Cardiac septum (tissue), 1 donor: ENCODE data around the gene WDR49. TPM values are rescaled to one million over a fixed set of nuclear protein-coding genes. Genes with fewer than 3 reads are reported as not detected.
"Not testable (repeated sequence)": the region's sequence is repeated elsewhere in the genome, so short reads cannot be mapped to it uniquely, and the experiment has no call there.

Experiments
- DNase-seq: peaks from one replicate; pipeline ENCODE4 v3.0.0-alpha.2; 2020; ENCODE audit warnings: low spot score
- intact Hi-C: fragments of 100-400 bp; cut with DNase I; formaldehyde crosslinking; loops from one replicate; pipeline ENCODE4 v1.14.0; 2022
- total RNA-seq: library from RNA; stranded (reverse); fragmentation: NEBNext Ultra II Directional; extraction: Animal tissue kit (Norgen Biotek cat#: 25700); gene quantifications from one replicate; pipeline ENCODE4 v1.2.1, GENCODE V29; 2021
- donor health status: DM: no; HTN: no; CAD: no.

WDR49 gene
- total RNA-seq, 1 donor from 2014 or later = 3.4 TPM

DNA sequence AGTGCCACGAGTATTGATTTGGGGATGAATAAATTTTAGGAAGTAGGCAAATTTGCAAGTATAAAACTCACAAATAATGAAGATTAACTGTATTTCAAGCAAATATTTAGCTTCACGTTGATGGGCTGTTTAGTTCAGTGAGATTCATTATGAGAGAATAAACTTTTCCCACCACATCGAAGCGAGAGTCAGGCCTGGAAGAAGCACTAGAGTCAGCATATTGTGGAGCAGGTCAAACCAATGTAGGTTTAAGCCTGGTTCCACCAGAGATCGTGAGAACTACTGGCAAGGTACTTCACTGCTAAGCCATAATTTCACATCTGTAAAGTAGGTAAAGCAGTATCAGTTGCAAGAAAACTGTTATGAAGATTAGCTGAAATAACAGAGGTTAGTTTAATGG, 22.3 kb downstream of the WDR49 start:
- no peak for DNase-seq
- intact Hi-C loops = no loop called here

DNA sequence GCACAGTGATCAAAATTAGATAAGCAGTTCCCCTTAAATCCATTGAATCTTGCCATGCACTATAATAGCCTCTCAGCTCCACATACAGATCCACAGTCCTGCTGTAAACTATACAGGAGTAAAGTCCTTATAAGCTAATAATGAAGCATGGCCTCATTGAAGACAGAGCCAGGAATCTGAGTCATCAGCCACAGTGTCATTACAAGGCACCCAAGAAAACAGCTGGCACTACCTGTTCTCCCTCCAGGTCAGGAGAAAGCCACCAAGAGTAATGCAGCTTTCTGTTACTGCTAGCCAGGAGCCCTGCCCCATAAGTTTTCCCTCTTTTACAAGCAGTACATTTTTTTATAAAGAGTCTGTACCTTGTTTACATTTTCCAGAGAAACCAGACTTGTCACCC, 27.3 kb downstream of the WDR49 start:
- intact Hi-C loops = no loop called here
- DNase-seq = no peak

DNA sequence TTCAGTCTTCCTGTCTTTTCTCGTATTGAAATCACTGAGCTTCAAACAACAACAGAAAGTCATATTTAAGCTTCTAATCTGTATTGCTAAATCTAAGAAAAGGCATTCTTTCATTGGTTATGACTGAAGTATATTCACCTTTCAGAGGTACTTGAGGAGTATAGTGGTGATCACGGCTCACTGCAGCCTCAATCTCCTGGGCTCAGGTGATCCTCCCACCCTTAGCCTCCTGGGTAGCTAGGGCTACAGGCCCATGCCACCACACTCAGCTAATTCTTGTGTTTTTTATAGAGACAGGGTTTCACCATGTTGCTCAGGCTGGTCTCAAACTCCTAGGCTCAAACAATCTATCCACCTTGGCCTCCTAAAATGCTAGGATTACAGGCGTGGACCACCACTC, 38.7 kb downstream of the WDR49 start:
- DNase-seq = no peak
- intact Hi-C loops = no loop called here

DNA sequence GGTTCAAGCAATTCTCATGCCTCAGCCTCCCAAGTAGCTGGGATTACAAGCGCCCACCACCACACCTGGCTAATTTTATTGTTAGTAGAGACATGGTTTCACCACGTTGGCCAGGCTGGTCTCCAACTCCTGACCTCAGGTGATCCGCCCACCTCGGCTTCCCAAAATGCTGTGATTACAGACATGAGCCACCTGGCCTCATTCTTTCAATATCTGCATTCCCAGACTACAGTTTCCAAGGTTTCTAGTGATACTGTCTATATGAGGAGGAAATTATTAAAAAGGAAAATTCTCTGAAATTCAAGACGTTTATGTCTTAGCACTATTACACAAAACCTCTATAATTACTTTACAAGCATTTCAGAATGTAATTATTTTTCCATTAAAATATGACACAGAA, 39.5 kb downstream of the WDR49 start:
- intact Hi-C loops = not testable (repeated sequence)

DNA sequence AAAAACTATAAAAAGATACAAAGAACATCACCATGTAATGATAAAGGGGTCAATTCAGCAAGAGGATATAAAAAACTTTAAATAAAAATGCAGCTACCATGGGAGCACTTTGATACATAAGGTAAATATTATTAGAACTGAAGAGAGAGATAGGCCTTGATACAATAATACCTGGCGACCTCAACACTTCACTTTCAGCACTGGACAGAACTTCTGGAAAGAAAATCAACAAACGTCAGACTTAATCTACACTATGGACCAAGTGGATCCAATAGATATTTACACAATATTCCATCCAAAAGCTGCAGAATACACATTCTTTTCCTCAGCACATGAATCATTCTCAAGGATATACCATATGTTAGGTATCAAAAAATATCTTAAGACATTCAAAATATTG, 42.0 kb downstream of the WDR49 start:
- intact Hi-C loops = no loop called here
- DNase-seq = no peak

More for the DNA sequence above, 39.5 kb downstream of the WDR49 start:
- DNase-seq = not testable (repeated sequence)

DNA sequence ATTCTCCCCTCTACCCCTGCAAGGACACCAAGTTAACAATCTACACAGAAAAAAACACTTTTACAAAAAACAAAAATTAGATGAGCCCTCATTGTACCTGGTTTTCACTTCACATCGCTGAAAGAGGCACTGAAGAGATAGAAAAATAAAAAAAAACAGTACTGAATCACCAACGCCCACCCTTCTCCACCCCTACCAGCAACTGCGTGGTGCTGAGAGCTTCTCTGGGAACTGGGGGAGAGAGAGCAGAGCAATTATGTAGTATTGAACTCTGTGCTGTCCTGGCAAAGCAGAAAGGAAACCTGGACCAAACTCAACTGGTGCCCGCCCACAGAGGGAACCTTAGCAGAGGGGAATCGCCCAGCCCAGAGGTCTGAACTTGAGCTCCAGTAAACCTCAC, 44.6 kb downstream of the WDR49 start:
- intact Hi-C loops = no loop called here
- DNase-seq = no peak

DNA sequence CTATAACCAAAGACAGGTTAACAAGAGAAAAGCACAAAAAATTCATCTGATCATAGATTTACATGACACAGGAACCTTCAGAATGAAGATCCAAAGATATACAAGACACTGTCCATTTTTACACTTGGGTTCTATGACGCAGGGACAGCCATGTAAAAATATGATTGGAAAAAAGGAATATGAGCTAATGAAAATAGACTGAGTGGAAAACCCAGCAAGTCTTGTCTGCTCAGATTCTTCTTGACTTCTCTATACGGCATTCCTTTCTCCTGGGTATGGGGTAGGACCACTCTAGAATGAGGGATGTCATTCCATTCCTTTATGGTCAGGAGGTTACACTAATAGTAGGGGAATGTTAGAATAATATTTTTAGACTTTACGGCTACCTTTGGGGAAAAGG, 46.9 kb downstream of the WDR49 start:
- intact Hi-C loops = no loop called here
- no peak for DNase-seq

DNA sequence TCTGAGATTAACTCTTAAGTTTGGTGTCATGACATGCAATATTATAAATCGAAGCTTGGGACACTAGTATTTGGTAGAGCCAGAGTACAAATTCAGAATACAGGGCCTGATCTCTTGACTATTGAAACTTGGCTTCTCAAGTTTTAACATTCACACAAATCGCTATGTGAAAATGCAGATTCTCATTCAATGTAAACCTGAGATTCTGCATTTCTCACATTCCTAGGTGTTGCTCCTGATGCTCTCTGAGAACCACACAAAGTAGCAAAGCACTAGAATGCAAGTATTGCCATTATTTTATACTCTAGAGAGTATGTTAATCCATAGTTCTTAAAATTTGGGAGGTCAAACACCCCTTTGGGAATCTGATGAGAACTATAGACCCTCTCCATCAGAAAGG, 47.9 kb downstream of the WDR49 start:
- intact Hi-C loops = no loop called here
- DNase-seq = no peak

DNA sequence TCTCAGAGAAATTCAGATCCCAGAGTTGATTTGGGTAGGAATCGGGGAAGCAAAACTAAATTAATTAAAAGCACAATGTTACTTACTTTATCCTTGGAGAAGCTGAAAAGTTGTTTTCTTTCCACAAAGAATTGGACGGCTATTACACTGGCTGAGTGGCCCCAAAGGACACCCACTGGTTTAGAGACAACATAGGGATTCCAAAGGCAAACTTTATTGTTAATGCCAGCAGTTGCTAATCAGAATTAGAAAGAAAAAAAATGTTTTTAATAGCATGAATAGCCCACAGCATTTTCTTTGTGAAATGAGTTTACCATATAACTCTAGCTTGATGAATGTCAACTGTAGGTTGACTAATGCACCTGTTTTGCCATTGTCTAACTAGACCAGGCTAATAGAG, 51.7 kb downstream of the WDR49 start:
- no peak for DNase-seq
- intact Hi-C loops = no loop called here

DNA sequence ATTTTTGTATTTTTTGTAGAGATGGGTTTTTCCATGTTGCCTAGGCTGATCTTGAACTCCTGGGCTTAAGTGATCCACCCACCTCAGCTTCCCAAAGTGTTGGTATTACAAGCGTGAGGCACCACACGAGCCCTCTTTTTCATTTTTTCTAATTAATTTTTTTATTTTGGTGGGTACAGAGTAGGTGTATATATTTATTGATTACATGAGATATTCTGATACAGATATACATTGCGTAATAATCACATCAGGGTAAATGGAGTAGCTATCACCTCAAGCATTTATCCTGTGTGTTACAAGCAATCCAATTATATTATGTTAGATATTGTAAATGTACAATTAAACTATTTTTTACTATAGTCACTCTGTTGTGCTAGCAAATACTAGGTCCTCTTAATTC, 66.1 kb downstream of the WDR49 start:
- intact Hi-C loops = no loop called here
- no peak for DNase-seq

DNA sequence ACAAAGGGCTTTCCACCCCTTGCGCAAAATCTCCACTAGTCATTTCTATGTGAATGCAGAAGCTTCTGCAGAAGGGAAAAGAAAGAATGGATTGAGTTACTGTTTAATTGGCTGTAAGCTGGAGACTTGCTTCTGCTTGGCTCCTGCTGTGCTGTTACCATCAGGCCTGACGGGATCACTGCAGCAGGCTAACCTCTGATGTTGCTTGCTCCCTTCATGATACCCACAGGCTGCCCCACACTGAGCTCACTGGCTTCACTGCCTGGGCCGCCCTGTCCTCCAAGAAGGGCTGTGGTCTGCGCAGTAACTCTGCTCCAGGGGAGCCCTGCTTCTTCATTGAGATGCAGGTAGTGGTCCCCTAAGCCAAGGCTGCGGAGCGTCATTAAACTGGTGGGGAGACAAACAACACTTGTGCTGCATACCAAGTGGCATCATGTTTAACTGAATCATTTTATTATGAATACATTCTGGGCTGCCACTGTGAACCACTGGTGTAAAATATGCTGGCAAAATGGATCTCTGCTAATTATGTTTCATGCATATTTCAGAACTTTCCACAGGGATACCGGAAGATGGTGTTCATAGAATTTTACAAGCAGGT, 78.6 kb downstream of the WDR49 start:
- intact Hi-C loops = no loop called here
- no peak for DNase-seq

DNA sequence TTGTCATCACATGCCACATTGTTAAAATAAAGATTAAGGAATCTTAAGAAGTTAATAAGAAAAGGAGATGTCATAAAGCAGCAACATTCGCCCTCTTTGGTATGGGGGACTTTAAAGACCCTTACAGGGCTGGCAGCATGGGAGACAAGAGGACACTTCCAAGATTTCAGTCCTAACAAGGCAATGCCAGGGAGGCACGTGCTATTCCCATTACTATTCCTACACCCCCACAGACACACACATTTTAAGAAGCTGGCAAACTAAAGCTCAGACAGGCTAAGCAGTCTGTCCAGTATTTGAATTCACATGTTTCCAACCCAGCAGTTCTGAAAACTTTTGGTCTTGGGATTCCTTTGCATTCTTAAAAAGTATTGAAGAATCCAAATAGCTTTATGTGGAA, 80.8 kb downstream of the WDR49 start:
- no peak for DNase-seq
- intact Hi-C loops = no loop called here

DNA sequence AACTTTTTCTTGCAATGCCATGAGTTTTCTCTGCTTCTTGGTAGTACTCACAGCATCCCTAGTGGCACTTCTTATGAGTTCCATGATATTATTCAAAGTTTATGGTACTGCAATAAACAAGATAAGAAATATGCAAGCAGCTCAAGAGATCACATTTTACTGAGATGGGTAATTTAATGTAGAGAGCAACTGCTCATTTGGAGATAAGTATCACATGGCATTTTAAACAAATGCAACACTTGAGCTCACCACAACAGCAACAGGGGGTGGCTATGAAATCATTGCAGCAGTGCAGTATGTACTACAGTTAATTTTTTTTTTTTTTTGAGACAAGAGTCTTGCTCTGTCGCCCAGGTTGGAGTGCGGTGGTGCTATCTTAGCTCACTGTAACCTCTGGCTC, 85.1 kb downstream of the WDR49 start:
- no peak for DNase-seq
- intact Hi-C loops = no loop called here

DNA sequence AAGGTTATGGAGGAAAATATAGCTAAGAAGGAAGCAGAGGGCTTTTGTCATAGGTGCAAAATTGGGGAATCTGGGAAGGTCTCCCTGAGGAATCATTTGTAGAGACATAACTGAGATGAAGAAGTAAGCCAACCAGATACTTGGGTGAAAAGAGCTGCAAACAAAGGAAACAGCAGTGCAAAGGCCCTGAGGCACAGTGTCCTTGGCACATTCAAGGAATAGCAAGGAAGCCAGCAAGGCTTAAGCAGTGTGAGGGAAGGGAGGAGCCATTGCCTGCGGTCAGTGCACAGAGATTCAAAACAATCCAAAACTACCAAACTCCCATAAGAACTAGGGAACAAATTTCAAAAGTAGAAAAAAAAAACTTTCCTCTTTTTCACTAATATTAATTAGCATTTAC, 88.3 kb downstream of the WDR49 start:
- intact Hi-C loops = no loop called here
- no peak for DNase-seq

DNA sequence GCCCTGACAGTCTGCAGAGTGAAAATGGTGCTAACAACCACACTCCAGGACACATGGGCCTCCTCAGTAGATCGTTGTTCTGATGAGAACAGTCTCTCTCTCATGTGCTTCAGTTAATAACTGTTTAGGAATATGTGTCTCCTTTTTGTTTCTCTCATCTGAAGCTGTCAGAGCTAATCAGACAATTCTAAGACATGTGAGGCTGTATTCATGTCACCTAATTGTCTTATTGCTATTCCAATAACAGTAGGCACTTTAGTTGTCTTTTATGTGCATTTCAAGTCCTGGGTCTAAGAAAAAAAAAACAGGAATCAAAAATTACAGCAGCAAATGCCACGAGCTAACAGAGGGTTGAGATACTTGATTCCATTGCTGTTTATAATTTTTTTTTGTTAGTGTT, 89.1 kb downstream of the WDR49 start:
- DNase-seq = no peak
- intact Hi-C loops = no loop called here

DNA sequence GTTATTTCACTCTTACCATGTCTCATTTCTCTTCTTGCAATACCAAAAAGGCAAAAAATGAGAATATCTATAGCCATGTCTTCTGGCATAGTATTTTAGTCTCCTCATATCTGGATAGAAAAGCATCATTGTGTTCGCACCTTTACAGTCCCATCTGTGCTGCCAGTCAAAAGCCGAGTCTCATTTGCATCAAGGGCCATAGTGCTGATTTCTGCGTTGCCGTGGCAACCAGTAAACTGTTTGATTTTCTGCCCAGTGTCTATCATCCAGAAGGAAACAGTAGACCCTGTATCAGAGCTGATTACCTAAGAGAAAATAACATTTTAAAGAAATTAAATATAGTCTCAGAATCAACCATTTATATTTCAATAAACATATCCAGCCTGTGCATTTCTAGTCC, 93.8 kb downstream of the WDR49 start:
- no peak for DNase-seq
- intact Hi-C loops = no loop called here

DNA sequence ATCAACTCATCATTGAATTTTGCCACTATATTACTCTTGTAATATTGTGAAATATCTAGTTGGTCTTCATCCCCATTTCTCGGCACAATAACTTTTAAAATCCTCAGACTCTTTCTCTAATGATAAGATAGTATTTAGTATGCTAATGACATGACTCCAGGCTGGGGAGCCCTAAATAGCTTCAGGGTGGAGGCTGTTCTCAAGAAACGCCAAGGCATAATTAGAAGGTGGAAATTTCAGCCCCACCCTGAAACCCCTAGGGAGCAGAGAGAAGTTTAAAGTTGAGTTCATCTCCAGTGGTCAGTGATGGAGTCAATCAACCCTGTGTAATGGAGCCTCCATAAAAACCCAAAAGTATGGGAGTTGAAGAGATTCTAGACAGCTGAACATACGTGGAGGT, 98.8 kb downstream of the WDR49 start:
- intact Hi-C loops = no loop called here
- DNase-seq = no peak

DNA sequence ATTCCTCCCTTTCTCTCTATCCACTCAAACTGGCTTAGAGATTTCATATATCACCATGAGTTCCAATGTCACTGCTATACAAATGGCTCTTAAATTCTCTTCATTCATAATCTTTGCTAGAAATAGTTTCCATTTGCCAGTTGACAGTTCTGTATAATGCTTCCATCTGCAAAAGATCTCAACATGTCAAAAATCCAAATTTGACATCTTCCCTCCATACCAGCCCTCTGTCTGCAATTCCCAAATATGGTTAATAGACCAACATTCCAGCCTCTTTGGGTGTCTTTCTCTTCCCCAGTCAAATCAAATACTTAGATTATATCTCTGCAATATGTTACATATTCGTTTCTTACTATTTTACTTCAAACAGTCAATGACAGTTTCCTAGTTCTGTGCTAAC, 115.7 kb downstream of the WDR49 start:
- intact Hi-C loops = no loop called here
- no peak for DNase-seq

DNA sequence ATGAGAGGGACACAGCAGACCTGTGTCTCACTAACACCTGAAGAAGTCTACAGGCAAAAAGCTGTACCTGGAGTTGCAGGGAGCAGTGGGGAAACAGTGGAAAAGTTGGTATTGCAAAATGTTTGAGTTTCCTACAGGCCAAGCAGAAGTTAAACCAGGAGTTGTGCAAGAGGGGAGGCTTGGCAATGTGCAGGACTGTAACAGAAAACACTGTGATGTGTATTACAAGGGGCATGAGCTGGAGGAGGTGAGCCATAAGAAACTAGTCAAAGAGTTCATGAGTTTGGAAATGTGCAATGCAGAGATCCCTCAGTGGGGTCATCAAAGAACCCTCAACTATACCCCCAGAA, 132.8 kb downstream of the WDR49 start:
- intact Hi-C loops = no loop called here
- no peak for DNase-seq

DNA sequence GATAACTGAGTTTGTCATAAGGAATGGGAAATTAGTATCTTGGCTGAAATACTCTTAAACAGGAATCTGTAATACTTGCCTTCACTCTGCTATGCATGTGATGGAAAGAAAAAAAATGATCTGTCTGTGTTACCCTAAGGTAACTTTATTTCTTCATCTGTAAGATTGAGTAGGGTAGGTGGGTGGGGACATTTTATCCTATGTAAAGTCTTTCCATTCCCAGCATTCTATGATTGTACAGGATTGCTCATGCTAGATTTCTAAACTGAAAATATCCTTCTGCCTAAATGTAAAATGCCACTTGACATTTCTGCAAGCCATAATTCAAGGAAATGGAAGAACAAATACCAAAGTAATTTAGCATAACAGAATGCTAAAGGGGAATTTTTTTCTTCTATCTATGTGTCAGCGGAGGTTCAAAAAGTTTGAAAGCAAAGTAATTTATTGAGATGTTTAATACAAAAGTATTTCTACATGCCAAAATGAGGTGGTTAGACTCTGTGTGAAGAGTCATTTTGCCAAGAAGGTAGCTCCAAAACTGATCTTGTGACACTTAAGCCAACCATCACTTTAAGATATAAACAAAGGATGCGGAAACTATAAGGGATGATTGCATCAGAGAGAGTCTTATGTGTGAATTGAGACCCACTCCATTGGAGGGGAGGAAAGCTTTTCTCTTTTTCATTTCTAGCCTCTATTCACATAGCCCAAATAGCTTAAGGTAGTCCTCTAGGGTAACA, 133.3 kb downstream of the WDR49 start:
- intact Hi-C loops = no loop called here
- no peak for DNase-seq

DNA sequence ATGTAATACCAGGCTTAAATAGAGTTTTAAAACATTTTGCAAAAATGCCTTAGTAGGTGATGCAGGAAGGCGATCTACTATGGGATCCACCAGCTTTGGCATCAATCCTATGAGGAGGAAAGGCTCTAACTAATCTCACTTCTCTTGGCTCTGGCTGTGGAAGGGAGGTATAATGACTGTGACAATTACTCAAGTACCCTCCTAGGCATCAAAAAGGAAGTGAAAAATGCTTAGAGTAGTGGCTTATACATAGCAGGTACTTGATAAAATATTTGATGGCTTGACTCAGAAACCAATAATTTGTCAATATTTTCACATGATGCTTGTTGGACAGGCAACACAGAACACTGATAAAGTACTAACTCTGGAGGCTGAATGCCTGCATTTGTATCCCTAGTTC, 145.8 kb downstream of the WDR49 start:
- intact Hi-C loops = no loop called here
- DNase-seq = no peak

DNA sequence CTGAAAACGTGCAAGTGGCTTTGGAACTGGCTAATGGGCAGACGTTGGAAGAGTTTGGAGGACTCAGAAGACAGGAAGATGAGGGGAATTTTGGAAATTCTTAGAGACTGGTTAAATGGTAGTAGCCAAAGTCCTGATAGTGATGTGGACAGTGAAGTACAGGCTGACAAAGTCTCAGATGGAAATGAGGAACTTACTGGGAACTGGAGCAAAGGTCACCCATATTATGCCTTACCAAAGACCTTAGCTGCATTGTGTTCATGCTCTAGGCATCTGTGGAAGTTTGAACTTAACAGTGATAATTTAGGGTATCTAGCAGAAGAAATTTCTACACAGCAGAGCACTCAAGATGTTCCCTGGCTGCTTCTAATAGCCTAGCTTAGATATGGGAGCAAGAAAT, 151.3 kb downstream of the WDR49 start:
- intact Hi-C loops = no loop called here
- no peak for DNase-seq
